Endothelial cell of umbilical vein (primary cell): Measurements from ENCODE around the gene MIEF1. TPM values are rescaled to one million over a fixed set of nuclear protein-coding genes. Genes with fewer than 3 reads are reported as not detected.

Experiments
- BruUV-seq: library from RNA; stranded (reverse); fragments of 400-500 nt; replicated peaks from 2 replicates; lab custom pipeline; 2021; lab: Mats Ljungman, UMichigan
- CTCF ChIA-PET: fragments of 300-600, 350-600 bp; sonication (Branson Sonifier 250); formaldehyde crosslinking; loops from one replicate; lab custom pipeline; 2021; ENCODE audit warnings: antibody characterized with exemption, inconsistent platforms; lab: Charles Lee
- POLR2A ChIA-PET: fragments of 300-600, 350-600 bp; sonication (Branson Sonifier 250); formaldehyde crosslinking; loops from one replicate; lab custom pipeline; 2021; ENCODE audit warnings: antibody characterized with exemption, inconsistent platforms; lab: Charles Lee
- DNase-seq: peaks from one replicate; pipeline ENCODE4 v3.0.0-alpha.2; 2011; ENCODE audit warnings: low read depth, low spot score
- FAIRE-seq: peaks from 2 replicates; lab custom pipeline; 2011; peaks lifted over from hg19 to GRCh38; lab: Jason Lieb, UNC
- H2AFZ ChIP-seq: 2 replicates; pipeline ENCODE4 v1.6.0; 2012; ENCODE audit warnings: low read depth, low read length, control low read depth, inconsistent platforms
- H3K27ac ChIP-seq: 2 replicates; pipeline ENCODE4 v1.5.1; 2011; ENCODE audit warnings: low read depth, mild to moderate bottlenecking, control low read depth, low read length, moderate library complexity; ENCODE audit not compliant: insufficient read depth
- H3K27me3 ChIP-seq, 2 experiments: 2 replicates each; pipeline versions ENCODE4 v1.6.0 to v1.6.1; 2011; ENCODE audit warnings: low read length in 2 of 2, mixed read lengths in 1 of 2; ENCODE audit not compliant: control insufficient read depth in 2 of 2, insufficient read depth in 2 of 2
- H3K36me3 ChIP-seq, 2 experiments: 2 replicates in 1 of 2; 3 replicates in 1 of 2; pipeline ENCODE4 v1.5.1; 2011; ENCODE audit warnings: low read length in 2 of 2, mild to moderate bottlenecking in 1 of 2, moderate library complexity in 1 of 2; ENCODE audit not compliant: control insufficient read depth in 2 of 2, insufficient read depth in 2 of 2; ENCODE audit errors: extremely low read depth in 1 of 2
- H3K4me1 ChIP-seq: 3 replicates; pipeline ENCODE4 v1.5.1; 2011; ENCODE audit warnings: mild to moderate bottlenecking, low read length; ENCODE audit not compliant: control insufficient read depth, insufficient read depth; ENCODE audit errors: extremely low read depth
- H3K4me2 ChIP-seq: 2 replicates; pipeline ENCODE4 v1.6.1; 2011; ENCODE audit warnings: low read length, control low read depth, mixed read lengths; ENCODE audit not compliant: insufficient read depth
- H3K4me3 ChIP-seq, 3 experiments: fragments of 200-600 bp in 1 of 3; sonication (generic), shearing (Covaris generic) in 1 of 3; replicated peaks in 1 of 3; 2 replicates each; pipeline ENCODE4 v1.5.1; 2011 to 2016; ENCODE audit warnings: control low read depth in 3 of 3, low read length in 3 of 3, mild to moderate bottlenecking in 2 of 3, inconsistent platforms in 1 of 3, low read depth in 1 of 3, moderate library complexity in 1 of 3; ENCODE audit not compliant: insufficient read depth in 1 of 3
- H3K79me2 ChIP-seq: 2 replicates; pipeline ENCODE4 v1.6.0; 2012; ENCODE audit warnings: low read length, inconsistent platforms; ENCODE audit not compliant: control insufficient read depth, insufficient read depth
- H3K9ac ChIP-seq: replicated peaks from 2 replicates; pipeline ENCODE3; 2011; ENCODE audit warnings: low read length, control low read depth; ENCODE audit not compliant: insufficient read depth; ENCODE audit errors: extremely low read depth
- H3K9me1 ChIP-seq: replicated peaks from 3 replicates; pipeline ENCODE4 v1.6.0; 2011; ENCODE audit warnings: mild to moderate bottlenecking, low read length; ENCODE audit not compliant: control insufficient read depth, insufficient read depth; ENCODE audit errors: extremely low read depth
- H3K9me3 ChIP-seq: replicated peaks from 2 replicates; pipeline ENCODE4 v1.5.1; 2012; ENCODE audit warnings: low read length, inconsistent platforms; ENCODE audit not compliant: control insufficient read depth, insufficient read depth
- H4K20me1 ChIP-seq: replicated peaks from 2 replicates; pipeline ENCODE3; 2011; ENCODE audit warnings: mild to moderate bottlenecking, low read length; ENCODE audit not compliant: control insufficient read depth, insufficient read depth; ENCODE audit errors: extremely low read depth
- EZH2 ChIP-seq: IDR thresholded peaks from 2 replicates; pipeline ENCODE4 v1.6.1; 2012; ENCODE audit warnings: borderline replicate concordance, low read depth, mild to moderate bottlenecking, moderate library complexity, low read length, inconsistent platforms; ENCODE audit not compliant: severe bottlenecking
- FOS ChIP-seq: IDR thresholded peaks from 2 replicates; pipeline ENCODE4 v1.6.1; 2011; ENCODE audit warnings: mild to moderate bottlenecking, low read length, moderate library complexity, borderline replicate concordance; ENCODE audit not compliant: insufficient read depth
- GATA2 ChIP-seq: IDR thresholded peaks from 2 replicates; pipeline ENCODE4 v1.7.0; 2011; ENCODE audit warnings: low read depth, mild to moderate bottlenecking, moderate library complexity, mixed read lengths, low read length; ENCODE audit not compliant: insufficient read length, insufficient read depth
- JUN ChIP-seq: IDR thresholded peaks from 2 replicates; pipeline ENCODE4 v1.6.1; 2011; ENCODE audit warnings: borderline replicate concordance, low read depth; ENCODE audit not compliant: insufficient read length, insufficient read depth
- MYC ChIP-seq: IDR thresholded peaks from one replicate; pipeline ENCODE4 v1.6.1; 2011; ENCODE audit warnings: mild to moderate bottlenecking, low read depth, low read length
- POLR2A ChIP-seq: IDR thresholded peaks from 2 replicates; pipeline ENCODE4 v1.6.1; 2012; ENCODE audit warnings: low read depth, mild to moderate bottlenecking, control low read depth, low read length
- POLR2AphosphoS5 ChIP-seq: IDR thresholded peaks from 2 replicates; pipeline ENCODE4 v1.6.1; 2012; ENCODE audit warnings: low read depth, mild to moderate bottlenecking, control low read depth, low read length, moderate library complexity; ENCODE audit not compliant: insufficient read depth
- dilution Hi-C: fragments of 300-500 bp; cut with MboI; formaldehyde crosslinking; loops from one replicate; pipeline ENCODE4 v1.15.0; 2019; ENCODE audit warnings: low sequenced_read_pairs; ENCODE audit not compliant: extremely low pct_ligation_motif_present
- intact Hi-C: fragments of 100-400 bp; cut with micrococcal nuclease; formaldehyde crosslinking; loops from one replicate; pipeline ENCODE4 v1.10.0; 2022
- polyA plus RNA-seq, 4 experiments: library from polyadenylated mRNA; depleted of rRNA in 3 of 4; stranded (reverse) in 3 of 4; unstranded in 1 of 4; fragments of >200 nt; gene quantifications; 2 replicates each; pipeline versions ENCODE4 v1.2.1 to v1.2.3, GENCODE V29; 2011 to 2012; ENCODE audit warnings: missing spikeins in 1 of 4
- total RNA-seq: library from RNA; stranded (reverse); gene quantifications from 2 replicates; pipeline ENCODE4 v1.2.3, GENCODE V29; 2021
- TF ChIP-seq, protein P1 (sequence below): IDR thresholded peaks from 2 replicates; pipeline ENCODE4 v1.6.1; 2011; ENCODE audit not compliant: insufficient read depth, insufficient read length
- TF ChIP-seq, protein P2 (sequence below), 2 donors: IDR thresholded peaks; 1 replicate in 1 of 2; 2 replicates in 1 of 2; pipeline ENCODE4 v1.5.1; 2011; ENCODE audit warnings: low read length in 2 of 2, mild to moderate bottlenecking in 2 of 2, moderate library complexity in 2 of 2, control low read depth in 1 of 2, inconsistent platforms in 1 of 2, low read depth in 1 of 2; ENCODE audit not compliant: insufficient read depth in 1 of 2; ENCODE audit errors: extremely low read depth in 1 of 2

The MIEF1 gene
- total and polyA plus RNA-seq, 2 donors (not counting 3 experiments of a cell fraction or from before 2014, with no cell fraction given) = 14.2 to 31.1 TPM

DNA sequence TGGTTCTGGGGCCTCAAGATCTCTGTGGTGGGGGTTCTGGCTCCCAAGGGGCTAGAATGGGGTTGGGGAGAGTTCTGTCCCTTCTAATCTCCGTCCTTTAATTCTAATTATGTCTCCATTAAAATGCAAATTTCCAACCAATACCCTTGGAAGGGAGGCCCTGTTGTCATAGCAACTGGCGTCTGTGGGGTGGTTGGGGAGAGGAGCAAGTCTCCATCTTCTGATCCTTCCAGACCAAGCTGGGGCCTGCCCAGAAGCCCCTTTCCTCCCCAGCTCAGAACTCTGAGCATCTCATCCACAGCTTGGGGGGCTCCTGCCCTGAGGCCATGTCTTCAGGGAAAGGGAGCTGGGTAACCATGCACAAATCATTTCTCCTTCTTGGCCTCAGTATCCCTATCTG lies 35.9 kb downstream of the MIEF1 start:
- H3K9me1 ChIP-seq = no peaks in the 10 kb centered on the region
- DNase-seq = no peak
- H3K27me3 ChIP-seq = no peaks in the 10 kb centered on the region
- H3K36me3 ChIP-seq = no peaks in the 10 kb centered on the region
- ChIA-PET POLR2A (no interaction called here), CTCF (interaction anchor here (1.1 to 6.1 kb wide), 6 partner anchors 11 to 499 kb away, joined by 3 to 62 read pairs (median 5); no protein-coding TSS in a partner anchor)
- H2AFZ ChIP-seq = no peak overlapping the region
- TF ChIP-seq MYC = no peak
- no peak for TF ChIP-seq EZH2
- TF ChIP-seq POLR2A = no peak
- TF ChIP-seq JUN = no peak
- no peak for TF ChIP-seq POLR2AphosphoS5
- TF ChIP-seq GATA2 = no peak
- TF ChIP-seq, protein P1, sequence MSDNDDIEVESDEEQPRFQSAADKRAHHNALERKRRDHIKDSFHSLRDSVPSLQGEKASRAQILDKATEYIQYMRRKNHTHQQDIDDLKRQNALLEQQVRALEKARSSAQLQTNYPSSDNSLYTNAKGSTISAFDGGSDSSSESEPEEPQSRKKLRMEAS = no peak
- no peak for TF ChIP-seq FOS
- TF ChIP-seq, protein P2, sequence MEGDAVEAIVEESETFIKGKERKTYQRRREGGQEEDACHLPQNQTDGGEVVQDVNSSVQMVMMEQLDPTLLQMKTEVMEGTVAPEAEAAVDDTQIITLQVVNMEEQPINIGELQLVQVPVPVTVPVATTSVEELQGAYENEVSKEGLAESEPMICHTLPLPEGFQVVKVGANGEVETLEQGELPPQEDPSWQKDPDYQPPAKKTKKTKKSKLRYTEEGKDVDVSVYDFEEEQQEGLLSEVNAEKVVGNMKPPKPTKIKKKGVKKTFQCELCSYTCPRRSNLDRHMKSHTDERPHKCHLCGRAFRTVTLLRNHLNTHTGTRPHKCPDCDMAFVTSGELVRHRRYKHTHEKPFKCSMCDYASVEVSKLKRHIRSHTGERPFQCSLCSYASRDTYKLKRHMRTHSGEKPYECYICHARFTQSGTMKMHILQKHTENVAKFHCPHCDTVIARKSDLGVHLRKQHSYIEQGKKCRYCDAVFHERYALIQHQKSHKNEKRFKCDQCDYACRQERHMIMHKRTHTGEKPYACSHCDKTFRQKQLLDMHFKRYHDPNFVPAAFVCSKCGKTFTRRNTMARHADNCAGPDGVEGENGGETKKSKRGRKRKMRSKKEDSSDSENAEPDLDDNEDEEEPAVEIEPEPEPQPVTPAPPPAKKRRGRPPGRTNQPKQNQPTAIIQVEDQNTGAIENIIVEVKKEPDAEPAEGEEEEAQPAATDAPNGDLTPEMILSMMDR (IDR thresholded peaks at IDR 0.05; ENCODE audit: extremely low read depth in 1 of 2, insufficient read depth in 1 of 2, low read depth in 1 of 2, low read length in 2 of 2) = no peak
- H3K4me2 ChIP-seq = no peak overlapping the region
- BruUV-seq = no TSS peak
- intact Hi-C loops (no loop called here), dilution Hi-C loops (no loop called here)
- no peak for FAIRE-seq
- no peak overlapping the region for H3K27ac ChIP-seq
- H3K79me2 ChIP-seq = no peaks in the 10 kb centered on the region
- H3K4me1 ChIP-seq = peaks cover 1% of the 10 kb centered on the region
- no peak overlapping the region for H3K4me3 ChIP-seq
- no peaks in the 10 kb centered on the region for H3K9me3 ChIP-seq
- no peaks in the 10 kb centered on the region for H4K20me1 ChIP-seq
- no peak overlapping the region for H3K9ac ChIP-seq
